Muscle layer of duodenum (tissue), 2 donors: ENCODE results near the gene RASGRP1.

Source experiments
- H3K27ac ChIP-seq: one replicate; pipeline ENCODE4 v1.7.0; 2013; ENCODE audit warnings: mild to moderate bottlenecking, low read length
- H3K27me3 ChIP-seq: one replicate; pipeline ENCODE4 v1.7.0; 2013; ENCODE audit warnings: low read depth, mild to moderate bottlenecking, control low read depth, low read length
- H3K36me3 ChIP-seq, 2 donors: one replicate each; pipeline ENCODE4 v1.7.0; 2013; ENCODE audit warnings: low read length in 2 of 2, control low read depth in 1 of 2, mild to moderate bottlenecking in 1 of 2; ENCODE audit not compliant: insufficient read depth in 2 of 2, control insufficient read depth in 1 of 2
- H3K4me1 ChIP-seq, 2 donors: one replicate each; pipeline ENCODE4 v1.7.0; 2013; ENCODE audit warnings: low read length in 2 of 2, mild to moderate bottlenecking in 2 of 2, control low read depth in 1 of 2, moderate library complexity in 1 of 2; ENCODE audit not compliant: insufficient read depth in 2 of 2, control insufficient read depth in 1 of 2
- H3K4me3 ChIP-seq, 2 donors: one replicate each; pipeline ENCODE4 v1.7.0; 2013; ENCODE audit warnings: low read length in 2 of 2, low read depth in 1 of 2, mild to moderate bottlenecking in 1 of 2
- H3K9me3 ChIP-seq, 2 donors: one replicate each; pipeline ENCODE4 v1.7.0; 2013; ENCODE audit warnings: low read length in 2 of 2, control low read depth in 1 of 2, mild to moderate bottlenecking in 1 of 2; ENCODE audit not compliant: control insufficient read depth in 1 of 2
- donor health status: healthy.

RASGRP1 gene

GRCh38 chr15:38563723-38564519, 693 bp downstream of the RASGRP1 start:
- peaks cover 0 to 17% of the 10 kb centered on the region in 2 donors for H3K4me1 ChIP-seq
- H3K4me3 ChIP-seq, result peak overlapping the region; percentile 23 to 70
- H3K27ac ChIP-seq, result no peak overlapping the region
- no peaks in the 10 kb centered on the region for H3K9me3 ChIP-seq
- H3K27me3 ChIP-seq, result no peaks in the 10 kb centered on the region
- H3K36me3 ChIP-seq, result no peaks in the 10 kb centered on the region

GRCh38 chr15:38562278-38562677, 2.3 kb downstream of the RASGRP1 start:
- Histone ChIP-seq H3K9me3 (no peaks in the 10 kb centered on the region), H3K36me3 (no peaks in the 10 kb centered on the region), H3K27ac (no peak overlapping the region), H3K4me1 (peaks cover 0 to 17% of the 10 kb centered on the region in 2 donors), H3K4me3 (no peak overlapping the region), H3K27me3 (no peaks in the 10 kb centered on the region)

- H3K27me3 ChIP-seq, result no peaks in the 10 kb centered on the region
- no peaks in the 10 kb centered on the region for H3K9me3 ChIP-seq
- H3K4me1 ChIP-seq, result peaks cover 0 to 17% of the 10 kb centered on the region in 2 donors
- H3K4me3 ChIP-seq, result no peak overlapping the region
- H3K36me3 ChIP-seq, result no peaks in the 10 kb centered on the region
- no peak overlapping the region for H3K27ac ChIP-seq
These were observed 4.1 kb downstream of the RASGRP1 start for GRCh38 chr15:38560456-38560926.

- Histone ChIP-seq H3K4me1 (peaks cover 0 to 14% of the 10 kb centered on the region in 2 donors), H3K9me3 (no peaks in the 10 kb centered on the region), H3K27me3 (no peaks in the 10 kb centered on the region), H3K27ac (no peak overlapping the region), H3K4me3 (no peak overlapping the region), H3K36me3 (no peaks in the 10 kb centered on the region)
These were observed 4.8 kb downstream of the RASGRP1 start for GRCh38 chr15:38559636-38560307.

- Histone ChIP-seq H3K36me3 (no peaks in the 10 kb centered on the region), H3K9me3 (no peaks in the 10 kb centered on the region), H3K27me3 (no peaks in the 10 kb centered on the region), H3K4me3 (no peak overlapping the region), H3K4me1 (peaks cover 0 to 9% of the 10 kb centered on the region in 2 donors), H3K27ac (no peak overlapping the region)
These were observed 5.5 kb downstream of the RASGRP1 start for GRCh38 chr15:38559131-38559530.

GRCh38 chr15:38558372-38559059, 6.1 kb downstream of the RASGRP1 start:
- peaks cover 0 to 3% of the 10 kb centered on the region in 2 donors for H3K4me1 ChIP-seq
- no peaks in the 10 kb centered on the region for H3K36me3 ChIP-seq
- H3K4me3 ChIP-seq, result no peak overlapping the region
- H3K9me3 ChIP-seq, result no peaks in the 10 kb centered on the region
- H3K27me3 ChIP-seq, result no peaks in the 10 kb centered on the region
- no peak overlapping the region for H3K27ac ChIP-seq

GRCh38 chr15:38557921-38558320, 6.7 kb downstream of the RASGRP1 start:
- H3K4me3 ChIP-seq, result no peak overlapping the region
- no peaks in the 10 kb centered on the region for H3K9me3 ChIP-seq
- H3K36me3 ChIP-seq, result no peaks in the 10 kb centered on the region
- H3K27ac ChIP-seq, result no peak overlapping the region
- no peaks in the 10 kb centered on the region for H3K27me3 ChIP-seq
- H3K4me1 ChIP-seq, result peaks cover 0 to 3% of the 10 kb centered on the region in 2 donors

GRCh38 chr15:38555686-38556334, 8.8 kb downstream of the RASGRP1 start:
- H3K9me3 ChIP-seq, result no peaks in the 10 kb centered on the region
- peaks cover 0 to 3% of the 10 kb centered on the region in 2 donors for H3K4me1 ChIP-seq
- H3K4me3 ChIP-seq, result no peak overlapping the region
- no peaks in the 10 kb centered on the region for H3K27me3 ChIP-seq
- H3K36me3 ChIP-seq, result no peaks in the 10 kb centered on the region
- no peak overlapping the region for H3K27ac ChIP-seq

- Histone ChIP-seq H3K4me1 (no peaks in the 10 kb centered on the region), H3K36me3 (no peaks in the 10 kb centered on the region), H3K27ac (no peak overlapping the region), H3K4me3 (no peak overlapping the region), H3K9me3 (no peaks in the 10 kb centered on the region), H3K27me3 (no peaks in the 10 kb centered on the region)
These were observed 10.3 kb downstream of the RASGRP1 start for GRCh38 chr15:38554354-38554753.

- Histone ChIP-seq H3K9me3 (no peaks in the 10 kb centered on the region), H3K27ac (no peak overlapping the region), H3K4me1 (no peaks in the 10 kb centered on the region), H3K36me3 (no peaks in the 10 kb centered on the region), H3K27me3 (no peaks in the 10 kb centered on the region), H3K4me3 (no peak overlapping the region)
These were observed 11.5 kb downstream of the RASGRP1 start for GRCh38 chr15:38553071-38553470.
